Epithelial cell of prostate (primary cell): ENCODE results near the gene BICC1.
A peak's percentile ranks its signal among the peaks of the same experiment; 100 is the strongest.
"Not testable (repeated sequence)": the region's sequence is repeated elsewhere in the genome, so short reads cannot be mapped to it uniquely, and the experiment has no call there.

Source experiments
- DNase-seq: peaks from one replicate; pipeline ENCODE4 v3.0.0-alpha.2; 2011; ENCODE audit warnings: low read depth, low spot score
- H3K27ac ChIP-seq: fragments of 450-650 bp; 2 replicates; pipeline ENCODE4 v1.5.1; 2017; ENCODE audit warnings: mild to moderate bottlenecking

Gene BICC1

GRCh38 chr10:58590152-58590840, 77.6 kb downstream of the BICC1 start:
- no peak overlapping the region for H3K27ac ChIP-seq
- DNase-seq, result peak; percentile 51

DNA sequence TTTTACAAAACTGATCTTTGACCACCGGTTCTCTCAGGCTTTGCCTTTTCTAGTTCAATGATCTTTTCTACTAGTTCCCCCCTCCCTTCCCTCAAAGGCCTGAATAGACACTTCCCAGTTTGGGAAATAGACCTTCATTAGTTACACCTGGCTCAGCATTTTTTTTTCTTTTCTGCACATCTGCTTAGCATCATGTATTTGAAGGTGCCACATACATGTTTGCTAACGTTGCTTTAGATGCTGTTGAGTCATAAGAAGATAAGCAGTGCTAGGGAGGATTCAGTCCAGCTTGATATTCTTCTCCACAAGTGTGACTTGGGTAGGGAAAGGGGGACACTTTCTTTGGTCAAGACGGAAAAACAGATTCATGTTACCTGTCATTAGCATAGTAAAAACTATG, 78.3 kb downstream of the BICC1 start:
- H3K27ac ChIP-seq, result no peak overlapping the region
- DNase-seq, result no peak

DNA sequence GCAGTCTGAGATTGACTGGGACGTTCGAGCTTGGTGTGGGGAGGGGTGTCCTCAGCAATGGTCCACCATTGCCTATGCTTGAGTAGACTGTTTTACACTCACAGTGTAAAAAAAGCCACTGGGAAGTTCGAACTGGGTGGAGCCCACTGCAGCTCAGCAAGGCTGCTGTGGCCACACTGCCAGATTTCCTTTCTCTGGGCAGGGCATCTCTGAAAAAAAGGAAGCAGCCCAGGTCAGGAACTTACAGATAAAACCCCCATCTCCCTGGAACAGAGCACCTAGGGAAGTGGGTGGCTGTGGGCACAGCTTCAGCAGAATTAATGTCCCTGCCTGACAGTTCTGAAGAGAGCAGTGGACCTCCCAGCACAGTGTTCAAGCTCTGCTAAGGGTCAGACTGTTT, 80.3 kb downstream of the BICC1 start:
- no peak overlapping the region for H3K27ac ChIP-seq
- DNase-seq, result no peak

- not testable (repeated sequence) for DNase-seq, H3K27ac ChIP-seq
Observed at GRCh38 chr10:58597211-58597610, 84.5 kb downstream of the BICC1 start.

GRCh38 chr10:58599927-58600553, 87.4 kb downstream of the BICC1 start:
- DNase-seq, result no peak
- no peak overlapping the region for H3K27ac ChIP-seq

DNA sequence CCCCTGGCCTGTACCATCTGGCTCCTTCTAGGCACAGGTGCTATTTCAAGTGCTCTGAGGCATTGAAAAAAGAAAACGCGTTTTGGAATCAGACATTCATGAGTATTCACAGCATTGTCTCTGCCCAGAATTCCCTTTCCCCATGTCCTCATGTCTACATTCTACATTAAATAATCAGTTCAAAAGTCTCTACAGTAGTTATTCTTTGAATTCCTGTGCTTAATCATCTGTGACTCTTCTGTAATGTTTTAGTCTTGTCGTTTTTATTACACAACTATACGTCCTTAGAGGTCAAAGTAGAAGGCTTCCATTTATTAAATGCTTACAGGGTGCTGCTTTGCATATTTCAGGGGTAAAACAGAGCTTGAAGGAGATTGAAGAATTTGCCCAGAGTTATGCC, 95.7 kb downstream of the BICC1 start:
- H3K27ac ChIP-seq, result no peak overlapping the region
- no peak for DNase-seq

GRCh38 chr10:58608826-58609531, 96.3 kb downstream of the BICC1 start:
- DNase-seq, result no peak
- no peak overlapping the region for H3K27ac ChIP-seq

GRCh38 chr10:58609532-58610150, 97.0 kb downstream of the BICC1 start:
- H3K27ac ChIP-seq, result no peak overlapping the region
- no peak for DNase-seq

DNA sequence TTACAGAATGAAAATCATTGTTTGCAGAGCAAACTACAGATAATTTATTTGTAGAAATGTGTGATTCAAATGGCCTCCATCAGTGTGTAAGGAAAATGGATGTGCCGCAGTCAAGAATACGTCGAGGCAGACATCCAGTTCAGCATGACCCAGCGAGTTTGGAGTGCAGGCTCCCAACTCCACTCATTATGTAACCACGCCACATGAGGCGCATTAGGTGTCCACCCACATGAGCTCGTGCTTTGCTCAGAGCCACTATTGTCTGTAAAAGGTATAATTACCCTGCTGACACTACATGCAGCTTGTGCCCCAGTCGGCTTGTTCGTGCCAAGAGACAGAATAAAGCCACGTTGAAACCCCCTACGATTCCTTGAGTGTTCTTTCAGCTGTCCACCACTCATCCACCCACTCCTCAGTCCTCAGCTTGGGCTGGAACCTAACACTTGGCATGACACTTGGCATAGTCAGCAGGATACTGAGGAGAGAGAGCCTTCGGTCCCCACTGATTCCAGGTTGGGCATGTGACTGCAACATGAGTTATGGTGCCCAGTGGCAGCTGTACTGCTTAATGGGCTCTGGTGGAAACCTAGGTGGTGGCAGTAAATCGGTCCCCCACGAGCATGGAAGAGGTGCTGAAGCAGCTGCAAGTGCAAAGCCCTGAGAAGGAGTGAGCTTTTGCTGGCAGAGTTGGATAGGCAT, 102.7 kb downstream of the BICC1 start:
- DNase-seq, result no peak
- H3K27ac ChIP-seq, result no peak overlapping the region

DNA sequence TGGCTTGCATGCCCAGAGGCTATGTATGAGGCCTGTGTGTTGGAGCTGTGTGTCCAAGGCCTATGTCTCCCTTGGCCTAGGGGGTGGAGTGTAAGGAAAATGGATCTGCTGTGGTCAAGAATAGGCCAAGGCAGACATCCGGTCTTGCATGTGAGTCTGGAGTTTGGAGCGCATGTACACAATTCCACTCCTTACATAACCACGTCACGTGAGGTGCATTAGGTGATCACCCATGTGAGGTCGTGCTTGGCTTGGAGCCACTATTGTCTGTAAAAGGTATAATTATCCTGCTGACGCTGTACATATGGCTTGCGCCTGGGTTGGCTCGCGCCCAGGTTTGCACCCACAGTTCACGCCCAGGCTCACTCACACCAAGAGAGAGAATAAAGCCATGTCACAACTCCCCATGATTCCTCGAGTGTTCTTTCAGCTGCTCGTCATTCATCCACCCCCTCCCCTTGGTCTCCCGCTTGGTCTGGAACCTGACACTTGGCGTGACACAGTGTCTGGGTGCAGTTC, 105.5 kb downstream of the BICC1 start:
- no peak for DNase-seq
- H3K27ac ChIP-seq, result no peak overlapping the region

DNA sequence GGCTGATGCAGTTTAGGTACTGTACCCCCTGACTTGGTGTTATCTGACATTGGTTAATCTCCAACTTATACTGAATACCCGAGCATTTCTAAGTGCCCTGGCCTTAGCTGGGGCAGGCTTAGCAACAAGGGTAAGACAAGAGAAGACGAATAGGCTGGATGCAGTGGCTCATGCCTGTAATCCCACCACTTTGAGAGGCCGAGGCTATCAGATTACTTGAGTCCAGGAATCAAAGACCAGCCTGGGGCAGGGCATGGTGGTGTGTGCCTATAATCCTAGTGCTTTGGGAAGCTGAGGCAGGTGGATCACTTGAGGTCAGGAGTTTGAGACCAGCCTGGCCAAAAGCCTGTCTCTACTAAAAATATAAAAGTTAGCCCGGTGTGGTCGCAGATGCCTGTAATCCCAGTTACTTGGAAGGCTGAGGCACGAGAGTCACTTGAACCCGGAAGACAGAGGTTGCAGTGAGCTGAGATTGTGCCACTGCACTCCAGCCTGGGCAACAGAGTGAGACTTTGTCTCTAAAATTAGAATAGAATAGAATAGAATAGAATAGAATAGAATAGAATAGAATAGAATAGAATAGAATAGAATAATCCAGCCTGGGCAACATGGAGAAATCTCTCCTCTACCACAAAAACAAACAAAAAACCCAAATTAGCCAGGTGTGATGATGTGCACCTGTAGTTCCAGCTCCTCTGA, 108.9 kb downstream of the BICC1 start:
- H3K27ac ChIP-seq, result no peak overlapping the region
- DNase-seq, result no peak

GRCh38 chr10:58622246-58622645, 109.6 kb downstream of the BICC1 start:
- no peak for DNase-seq

GRCh38 chr10:58625070-58625469, 112.4 kb downstream of the BICC1 start:
- peak overlapping the region; percentile 1 for H3K27ac ChIP-seq
- DNase-seq, result no peak

More at GRCh38 chr10:58622246-58622645, 109.6 kb downstream of the BICC1 start:
- no peak overlapping the region for H3K27ac ChIP-seq

GRCh38 chr10:58627392-58627791, 114.7 kb downstream of the BICC1 start:
- no peak for DNase-seq
- H3K27ac ChIP-seq, result no peak overlapping the region

- no peak overlapping the region for H3K27ac ChIP-seq
- no peak for DNase-seq
Observed at GRCh38 chr10:58631715-58632114, 119.0 kb downstream of the BICC1 start.

DNA sequence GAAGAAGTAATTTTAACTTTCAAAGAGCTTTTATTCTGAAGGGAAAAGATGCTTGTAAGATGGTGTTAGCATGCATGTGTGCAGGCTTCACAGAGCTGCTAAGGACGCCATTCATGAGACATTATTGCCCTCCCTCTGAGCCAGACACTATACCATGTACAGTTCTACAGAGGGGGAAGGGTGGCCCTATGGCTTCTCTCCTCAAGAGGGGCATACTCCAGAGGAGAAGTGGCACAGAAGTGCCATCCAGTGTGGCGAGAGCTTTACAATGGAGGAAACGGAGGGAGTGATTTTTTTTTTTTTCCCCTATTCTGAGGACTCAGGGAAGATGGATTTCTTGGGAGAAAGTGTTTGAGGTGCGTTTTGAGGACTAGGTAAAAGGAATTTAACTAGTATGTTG, 119.5 kb downstream of the BICC1 start:
- no peak overlapping the region for H3K27ac ChIP-seq
- DNase-seq, result no peak

DNA sequence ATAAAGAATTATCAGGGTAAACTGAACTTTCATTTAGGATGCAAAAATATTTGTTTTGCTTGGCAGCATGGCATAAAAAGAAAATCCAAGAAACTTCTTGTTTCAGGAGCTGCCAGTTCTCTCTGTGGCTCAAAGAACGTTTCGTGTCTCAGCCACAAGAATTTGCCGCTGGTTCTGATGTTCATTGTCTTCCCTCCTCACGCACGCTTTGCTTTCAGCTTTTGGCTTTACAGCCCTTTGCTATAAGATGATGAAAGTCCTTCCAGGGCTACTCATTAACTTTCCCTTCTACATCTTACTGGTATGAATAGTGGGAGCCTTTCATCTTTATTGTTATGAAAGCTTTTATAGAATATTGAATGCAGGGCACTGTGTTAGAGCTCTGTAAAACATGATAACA, 124.7 kb downstream of the BICC1 start:
- no peak overlapping the region for H3K27ac ChIP-seq
- DNase-seq, result no peak

GRCh38 chr10:58638388-58638787, 125.7 kb downstream of the BICC1 start:
- no peak for DNase-seq
- H3K27ac ChIP-seq, result no peak overlapping the region

- peak overlapping the region; percentile 60 for H3K27ac ChIP-seq
- peak; percentile 58 for DNase-seq
Observed at GRCh38 chr10:58641095-58641531, 128.4 kb downstream of the BICC1 start.

DNA sequence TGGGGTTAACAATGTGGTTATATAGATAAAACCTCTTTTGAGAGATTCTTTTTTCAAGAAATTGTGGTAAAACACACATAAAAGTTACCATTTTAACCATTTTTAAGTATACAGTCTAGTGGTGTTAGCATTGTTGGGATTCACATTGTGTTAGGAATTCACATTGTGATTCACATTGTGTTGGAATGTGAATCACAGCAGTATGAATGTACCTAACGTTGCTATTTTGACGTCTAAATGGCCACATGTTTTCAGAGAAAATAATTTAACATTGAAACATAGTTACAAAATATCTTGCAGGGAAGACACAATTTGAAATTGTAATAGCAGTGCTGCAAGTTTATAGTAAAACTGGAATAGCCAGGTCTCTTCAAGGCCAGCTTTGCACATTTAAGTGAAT, 129.0 kb downstream of the BICC1 start:
- H3K27ac ChIP-seq, result peak overlapping the region; percentile 60
- peak; percentile 10 for DNase-seq
